T-helper 1 cell (primary cell): Measurements from ENCODE around the gene ANXA10.
A peak's percentile ranks its signal among the peaks of the same experiment; 100 is the strongest.
"Not testable (repeated sequence)": the region's sequence is repeated elsewhere in the genome, so short reads cannot be mapped to it uniquely, and the experiment has no call there.

Experiments
- DNase-seq, 5 donors: peaks; one replicate each; pipeline ENCODE4 v3.0.0-alpha.2; 2012 to 2020
- total RNA-seq, 4 donors: gene quantifications; one replicate each; lab custom pipeline; 2026; lab: John Stamatoyannopoulos, UW

The ANXA10 gene, protein sequence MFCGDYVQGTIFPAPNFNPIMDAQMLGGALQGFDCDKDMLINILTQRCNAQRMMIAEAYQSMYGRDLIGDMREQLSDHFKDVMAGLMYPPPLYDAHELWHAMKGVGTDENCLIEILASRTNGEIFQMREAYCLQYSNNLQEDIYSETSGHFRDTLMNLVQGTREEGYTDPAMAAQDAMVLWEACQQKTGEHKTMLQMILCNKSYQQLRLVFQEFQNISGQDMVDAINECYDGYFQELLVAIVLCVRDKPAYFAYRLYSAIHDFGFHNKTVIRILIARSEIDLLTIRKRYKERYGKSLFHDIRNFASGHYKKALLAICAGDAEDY
- 0 reads per million in 4 donors for total RNA-seq

GRCh38 chr4:168092176-168092712 is at the start of gene ANXA10:
TSS of gene ANXA10 (plus strand) at chr4:168092537. CDS start at chr4:168092701, 164 bp downstream.
- no peak for DNase-seq

GRCh38 chr4:168045354-168045753 is 47.0 kb upstream of the ANXA10 start:
- DNase-seq: no peak

DNA sequence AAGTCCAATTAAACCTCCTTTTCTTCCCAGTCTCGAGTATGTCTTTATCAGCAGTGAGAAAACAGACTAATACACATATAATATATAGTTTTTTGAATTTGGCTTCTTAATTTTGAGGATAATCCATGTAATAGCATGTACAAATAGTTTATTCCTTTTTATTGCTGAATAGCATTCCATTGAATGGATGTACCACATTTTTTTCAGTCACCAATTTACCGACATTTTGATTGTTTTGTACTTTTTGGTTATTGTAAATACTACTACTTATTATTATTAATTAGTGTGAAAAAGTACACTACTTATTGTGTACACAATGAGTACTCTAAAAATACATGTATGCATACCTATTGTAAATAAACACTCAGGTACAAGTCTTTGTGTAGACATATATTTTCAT is 42.3 kb upstream of the ANXA10 start:
- no peak for DNase-seq

- no peak for DNase-seq
Measured at GRCh38 chr4:168051526-168051925, 40.8 kb upstream of the ANXA10 start.

DNA sequence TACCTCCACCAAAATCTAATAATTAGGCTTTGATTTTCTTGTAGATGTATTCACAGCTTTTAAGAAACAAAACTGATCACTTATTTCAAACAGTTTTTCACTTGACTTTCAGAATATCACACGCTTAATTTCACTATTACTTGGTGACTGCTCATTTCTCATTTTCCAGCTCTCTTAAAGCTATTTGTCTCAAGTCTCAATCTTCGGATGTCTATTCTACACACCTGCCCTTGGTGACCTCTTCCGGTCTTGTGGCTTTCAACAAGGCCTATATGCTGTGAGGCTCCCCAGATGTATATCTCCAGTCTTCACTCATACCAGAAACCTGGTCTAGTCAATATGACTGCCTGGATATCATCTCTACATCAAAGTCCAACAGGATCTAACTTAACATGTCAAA is 34.9 kb upstream of the ANXA10 start:
- no peak for DNase-seq

DNA sequence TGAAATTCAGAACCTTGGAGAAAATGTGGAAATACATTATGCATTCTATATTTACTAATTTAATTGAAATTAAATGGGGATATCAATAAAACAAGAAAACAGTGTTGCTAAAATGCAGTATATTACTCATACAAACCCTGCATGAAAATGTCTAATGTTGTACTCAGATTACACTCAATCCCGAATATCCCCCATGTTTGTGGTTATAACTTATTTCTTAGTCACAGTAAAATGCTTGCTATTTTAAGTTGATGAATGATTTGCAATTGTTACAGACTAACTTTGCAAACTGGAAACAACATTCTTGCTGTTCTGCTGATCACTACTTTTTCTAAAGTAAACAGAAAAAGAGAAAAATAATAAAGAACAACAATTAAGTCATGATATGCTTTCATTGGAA is 33.1 kb upstream of the ANXA10 start:
- no peak for DNase-seq

- DNase-seq: no peak
Measured at GRCh38 chr4:168063031-168063430, 29.3 kb upstream of the ANXA10 start.

- no peak for DNase-seq
Measured at GRCh38 chr4:168070903-168071302, 21.4 kb upstream of the ANXA10 start.

- DNase-seq: no peak
Measured at GRCh38 chr4:168071304-168071703, 21.0 kb upstream of the ANXA10 start.

- no peak for DNase-seq
Measured at GRCh38 chr4:168074861-168075260, 17.5 kb upstream of the ANXA10 start.

DNA sequence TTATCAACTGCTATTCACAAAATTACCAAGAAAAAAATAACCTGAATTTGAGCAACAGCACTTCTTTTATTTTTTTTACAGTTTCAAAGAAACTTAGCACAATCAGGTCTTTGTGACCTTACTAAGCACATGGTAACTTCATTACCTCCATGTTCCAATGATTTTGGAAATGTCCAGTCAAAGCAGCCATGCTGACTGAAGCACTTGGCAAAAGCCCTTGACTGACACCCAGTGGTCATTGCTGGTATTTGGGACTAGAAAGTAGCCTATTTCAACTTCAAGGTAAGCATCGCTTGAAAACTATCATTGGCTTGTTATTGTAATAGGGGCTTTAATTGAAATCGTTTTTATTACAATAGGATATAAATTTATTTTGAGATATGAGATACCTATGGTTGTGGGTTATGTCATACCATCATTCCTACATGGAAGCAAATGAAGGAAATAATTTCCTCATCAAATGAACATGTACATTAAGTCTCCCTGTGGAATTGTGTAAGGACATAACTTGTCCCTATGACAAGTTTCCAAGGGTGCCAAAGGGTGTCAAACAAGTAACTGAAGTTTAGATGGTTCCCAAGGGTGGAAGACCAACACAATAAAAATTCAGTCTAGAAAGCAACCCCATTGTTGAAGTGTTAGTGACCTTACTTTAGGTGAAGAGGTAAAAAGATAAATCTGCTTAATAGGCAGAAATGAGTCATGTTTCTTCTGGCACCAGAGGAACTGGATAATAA is 15.2 kb upstream of the ANXA10 start:
- DNase-seq: peak in 1 of 5 donors; percentile 18

DNA sequence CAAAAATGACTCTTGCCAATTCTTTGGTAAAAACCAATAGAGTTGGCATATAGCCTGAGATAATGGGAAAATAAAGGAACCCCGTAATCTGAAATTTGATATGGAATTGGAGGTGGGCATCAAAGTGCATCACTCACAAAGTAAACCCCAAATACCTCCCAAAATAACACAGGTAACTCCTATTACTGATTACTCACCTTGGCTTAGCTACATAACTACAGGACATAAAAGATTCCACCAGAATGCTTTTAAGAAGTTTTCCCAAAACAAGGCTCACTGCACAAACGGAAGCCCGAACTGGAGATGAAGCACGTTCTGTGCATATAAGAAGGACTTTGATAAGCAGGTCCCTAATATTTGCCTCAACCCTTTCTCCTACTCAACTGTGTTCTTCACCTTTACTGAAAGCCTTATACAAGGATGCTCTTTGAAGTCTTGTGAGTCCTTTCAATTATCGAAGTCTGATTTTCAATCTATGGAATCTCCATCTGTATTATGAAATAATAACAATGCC is 14.6 kb upstream of the ANXA10 start:
- DNase-seq: no peak

DNA sequence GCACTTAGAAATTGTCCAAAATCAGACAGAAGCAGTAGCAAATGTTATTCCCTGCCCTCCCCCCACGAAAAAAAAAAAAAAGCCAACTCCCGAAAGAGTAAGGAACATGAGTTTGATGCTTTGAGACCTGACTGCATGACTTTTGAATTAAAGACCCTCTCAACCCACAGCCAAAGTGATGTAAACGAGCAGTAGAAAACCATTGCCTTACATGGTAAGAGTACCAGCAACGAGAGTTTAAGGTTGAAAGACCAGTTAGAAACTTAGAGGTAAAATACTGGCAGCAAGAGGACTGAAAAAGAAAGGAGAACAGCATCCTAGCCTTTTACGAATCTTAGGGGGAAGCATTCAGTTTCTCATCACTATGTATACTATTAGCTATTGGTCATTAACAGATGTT is 10.0 kb upstream of the ANXA10 start:
- DNase-seq: no peak

GRCh38 chr4:168095776-168096406 is 3.6 kb downstream of the ANXA10 start:
- DNase-seq: no peak

GRCh38 chr4:168096407-168096784 is 4.1 kb downstream of the ANXA10 start:
- no peak for DNase-seq

- DNase-seq: no peak
Measured at GRCh38 chr4:168097161-168097560, 4.8 kb downstream of the ANXA10 start.

- DNase-seq: no peak
Measured at GRCh38 chr4:168098248-168098717, 5.9 kb downstream of the ANXA10 start.

DNA sequence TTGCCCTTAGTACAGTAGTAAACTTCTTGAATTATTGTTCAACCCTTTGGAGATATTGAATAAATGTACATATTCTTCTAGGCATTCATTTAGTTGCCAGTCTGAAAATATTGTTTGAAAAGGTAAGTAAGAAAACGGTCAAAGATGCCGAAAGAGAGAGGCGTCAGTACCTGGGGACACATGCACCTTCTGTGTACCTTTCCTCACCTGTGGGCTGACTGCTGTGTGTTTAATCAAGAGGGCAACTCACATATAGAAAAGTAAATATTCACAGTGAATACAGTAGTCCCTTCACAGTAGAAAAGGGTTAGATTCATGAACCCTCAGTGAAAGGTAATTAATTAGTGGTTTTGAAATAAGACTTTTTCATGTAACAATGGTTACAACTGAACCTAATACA is 6.9 kb downstream of the ANXA10 start:
- no peak for DNase-seq

- DNase-seq: no peak
Measured at GRCh38 chr4:168101026-168101425, 8.7 kb downstream of the ANXA10 start.

- DNase-seq: no peak
Measured at GRCh38 chr4:168102403-168102802, 10.1 kb downstream of the ANXA10 start.

GRCh38 chr4:168109527-168109926 is 17.2 kb downstream of the ANXA10 start:
- no peak for DNase-seq

GRCh38 chr4:168113059-168113458 is 20.7 kb downstream of the ANXA10 start:
- DNase-seq: not testable (repeated sequence)

DNA sequence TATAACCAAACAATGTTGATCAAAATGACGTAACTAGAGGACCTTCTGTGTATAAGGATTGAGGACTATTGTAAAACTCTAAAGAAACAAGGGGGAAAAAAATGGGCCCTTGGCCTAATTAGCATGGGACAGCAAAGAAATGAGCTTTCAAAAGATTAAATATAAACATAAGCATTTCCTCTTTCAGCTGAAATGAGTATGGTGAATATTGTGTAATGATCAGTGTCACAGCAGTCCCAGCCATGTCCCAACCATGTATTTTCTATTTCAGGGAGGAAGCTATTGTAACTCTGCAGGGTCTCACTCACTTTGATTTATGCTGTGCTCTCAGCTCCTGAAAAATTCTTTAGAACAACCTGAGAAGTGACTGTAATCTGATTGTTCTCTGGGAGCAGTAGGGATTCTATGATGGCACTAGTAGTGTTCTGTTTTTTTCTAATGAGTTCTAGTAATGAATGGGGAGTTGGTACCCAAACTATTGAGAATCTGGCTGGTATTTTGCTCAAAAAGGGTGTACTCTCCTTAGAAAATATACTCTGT is 25.8 kb downstream of the ANXA10 start:
- DNase-seq: no peak
